ENCODE data around the gene CP. TPM values are rescaled to one million over a fixed set of nuclear protein-coding genes. Genes with fewer than 3 reads are reported as not detected.

Gene CP
- total RNA-seq, 1 experiment from 2014 or later: 0.28 TPM

DNA sequence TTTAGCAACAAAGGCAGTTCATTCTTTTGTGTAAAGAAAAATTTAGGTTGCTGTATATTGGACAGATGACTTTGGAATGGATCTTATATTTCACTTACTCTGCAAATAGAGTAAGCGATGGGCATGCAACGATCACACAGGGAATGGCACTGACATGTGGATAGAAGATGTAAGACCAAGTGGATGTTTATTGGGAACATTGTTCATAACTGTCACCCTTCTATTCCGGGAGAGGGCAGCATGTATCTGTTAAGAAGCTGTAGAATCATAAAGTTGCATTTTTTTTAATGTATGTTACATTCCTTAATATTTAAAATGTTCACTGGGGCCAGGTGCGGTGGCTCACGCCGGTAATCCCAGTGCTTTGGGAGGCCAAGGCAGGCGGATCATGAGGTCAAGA lies 51.0 kb downstream of the CP start:
- CTCF ChIA-PET: no interaction called here
- no TSS peak for BruUV-seq (replicated peaks)
- intact Hi-C loops (cut with micrococcal nuclease; ENCODE audit: unreplicated experiment): no loop called here

DNA sequence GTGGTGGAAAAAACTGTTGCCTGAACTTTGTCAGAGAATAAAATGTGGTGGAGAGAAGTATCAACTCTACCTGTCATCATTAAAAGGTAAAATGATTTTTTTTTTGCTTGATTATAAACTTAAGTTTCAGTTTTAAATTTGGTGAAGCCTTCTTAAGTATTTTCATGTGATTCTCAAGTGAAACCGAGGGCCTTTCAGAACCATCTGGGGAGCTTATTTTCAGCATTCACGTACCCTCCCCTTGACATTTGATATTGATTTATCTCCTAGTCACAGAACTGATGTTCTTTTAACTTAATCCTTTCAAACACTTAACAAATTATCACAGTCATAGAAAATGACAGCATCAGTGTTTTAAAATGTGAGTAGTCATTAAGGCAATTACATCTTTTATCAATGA lies 53.7 kb downstream of the CP start:
- ChIA-PET POLR2A (ENCODE audit: unreplicated experiment) (no interaction called here), CTCF (no interaction called here)
- no peaks in the 10 kb centered on the region for H3K79me2 ChIP-seq (ENCODE audit: low read depth)
- H3K9me3 ChIP-seq (ENCODE audit: insufficient read depth, low read depth): no peaks in the 10 kb centered on the region
- no peaks in the 10 kb centered on the region for H4K20me1 ChIP-seq (ENCODE audit: insufficient read depth)
- H3K4me1 ChIP-seq (replicated peaks; ENCODE audit: insufficient read depth): peaks cover 15% of the 10 kb centered on the region
- no peaks in the 10 kb centered on the region for H3K9me2 ChIP-seq (ENCODE audit: insufficient read depth)
- no peak overlapping the region for H3K4me3 ChIP-seq
- intact Hi-C loops (cut with micrococcal nuclease; ENCODE audit: unreplicated experiment): no loop called here
- H3K4me2 ChIP-seq: no peak overlapping the region
- no peaks in the 10 kb centered on the region for H3K27me3 ChIP-seq (ENCODE audit: insufficient read depth, low read depth)
- no TSS peak for BruUV-seq (replicated peaks)
- no peak for DNase-seq
- H3K27ac ChIP-seq: no peak overlapping the region
- peaks cover 29% of the 10 kb centered on the region for H3K36me3 ChIP-seq (ENCODE audit: low read depth)
- H2AFZ ChIP-seq: no peak overlapping the region
- TF ChIP-seq EZH2 (IDR thresholded peaks at IDR 0.05; ENCODE audit: low read depth): no peak
- no peak for TF ChIP-seq CTCF (conservative IDR thresholded peaks at IDR 0.05)
- H3F3A ChIP-seq (ENCODE audit: insufficient read depth, low read depth): peaks cover 6% of the 10 kb centered on the region; the same call in 1 of the 2 replicates

More for the DNA sequence above, 51.0 kb downstream of the CP start:
- Histone ChIP-seq H3K27ac (no peak overlapping the region), H3K9me3 (ENCODE audit: insufficient read depth, low read depth) (no peaks in the 10 kb centered on the region), H3K79me2 (ENCODE audit: low read depth) (no peaks in the 10 kb centered on the region), H2AFZ (no peak overlapping the region), H3K4me2 (no peak overlapping the region), H3K9me2 (ENCODE audit: insufficient read depth) (no peaks in the 10 kb centered on the region), H3K4me1 (replicated peaks; ENCODE audit: insufficient read depth) (peaks cover 3% of the 10 kb centered on the region; the same call in 1 of the 2 replicates), H3K27me3 (ENCODE audit: insufficient read depth, low read depth) (no peaks in the 10 kb centered on the region), H3F3A (ENCODE audit: insufficient read depth, low read depth) (peaks cover 2% of the 10 kb centered on the region; the same call in 1 of the 2 replicates), H3K36me3 (ENCODE audit: low read depth) (peaks cover 25% of the 10 kb centered on the region), H4K20me1 (ENCODE audit: insufficient read depth) (no peaks in the 10 kb centered on the region), H3K4me3 (no peak overlapping the region)
- POLR2A ChIA-PET (ENCODE audit: unreplicated experiment): no interaction called here
- TF ChIP-seq CTCF (conservative IDR thresholded peaks at IDR 0.05) (no peak), EZH2 (IDR thresholded peaks at IDR 0.05; ENCODE audit: low read depth) (no peak)
- DNase-seq: no peak

DNA sequence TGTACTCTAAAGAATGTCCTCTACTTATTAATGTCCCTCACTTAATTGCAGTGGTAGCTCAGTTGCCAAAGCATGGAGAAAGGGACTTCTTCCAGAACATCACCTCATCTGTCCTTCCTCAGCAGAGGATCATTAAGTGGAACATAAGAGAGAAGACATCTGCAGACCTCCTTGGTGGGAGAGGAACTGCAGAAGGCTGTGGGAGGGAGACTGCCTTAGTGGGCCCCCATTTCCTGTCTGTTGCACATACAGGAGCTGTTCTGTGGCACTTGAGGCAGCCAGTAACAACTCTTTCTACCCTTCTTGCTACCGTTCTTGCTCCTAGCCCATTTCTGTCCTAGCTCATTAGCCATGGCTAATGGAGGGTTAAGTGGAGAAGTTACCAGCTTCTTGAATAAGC lies 58.6 kb downstream of the CP start:
- Histone ChIP-seq H3K4me1 (replicated peaks; ENCODE audit: insufficient read depth) (peaks cover 15% of the 10 kb centered on the region), H2AFZ (no peak overlapping the region), H3K36me3 (ENCODE audit: low read depth) (peaks cover 40% of the 10 kb centered on the region), H3K4me2 (no peak overlapping the region), H3K27me3 (ENCODE audit: insufficient read depth, low read depth) (no peaks in the 10 kb centered on the region), H3K79me2 (ENCODE audit: low read depth) (no peaks in the 10 kb centered on the region), H3K27ac (no peak overlapping the region), H4K20me1 (ENCODE audit: insufficient read depth) (no peaks in the 10 kb centered on the region), H3F3A (ENCODE audit: insufficient read depth, low read depth) (peaks cover 6% of the 10 kb centered on the region; the same call in 1 of the 2 replicates), H3K9me3 (ENCODE audit: insufficient read depth, low read depth) (no peaks in the 10 kb centered on the region), H3K4me3 (no peak overlapping the region), H3K9me2 (ENCODE audit: insufficient read depth) (no peaks in the 10 kb centered on the region)
- intact Hi-C loops (cut with micrococcal nuclease; ENCODE audit: unreplicated experiment): no loop called here
- BruUV-seq (replicated peaks): no TSS peak
- no peak for TF ChIP-seq CTCF (conservative IDR thresholded peaks at IDR 0.05)
- no peak for TF ChIP-seq EZH2 (IDR thresholded peaks at IDR 0.05; ENCODE audit: low read depth)
- CTCF ChIA-PET: interaction anchor here (0.9 kb wide), 1 partner anchor 43 kb away, joined by 3 read pairs; no protein-coding TSS in a partner anchor
- DNase-seq: no peak
- POLR2A ChIA-PET (ENCODE audit: unreplicated experiment): interaction anchor here (0.7 kb wide), 1 partner anchor 262 kb away, joined by 3 read pairs; no protein-coding TSS in a partner anchor

All from PC-9 (cell line).